IPS-18c (cell line): ENCODE data around the gene SPINT2.
"Not testable (repeated sequence)": the region's sequence is repeated elsewhere in the genome, so short reads cannot be mapped to it uniquely, and the experiment has no call there.

Experiments used
- H3K4me3 ChIP-seq: 2 replicates; pipeline ENCODE4 v1.7.0; 2013; ENCODE audit warnings: low read depth, mild to moderate bottlenecking, low read length, moderate library complexity; ENCODE audit not compliant: insufficient read depth
- H3K9me3 ChIP-seq: one replicate; pipeline ENCODE4 v1.6.1; 2013; ENCODE audit warnings: mild to moderate bottlenecking, low read length, moderate library complexity; ENCODE audit not compliant: control insufficient read depth, insufficient read depth

SPINT2 gene

DNA sequence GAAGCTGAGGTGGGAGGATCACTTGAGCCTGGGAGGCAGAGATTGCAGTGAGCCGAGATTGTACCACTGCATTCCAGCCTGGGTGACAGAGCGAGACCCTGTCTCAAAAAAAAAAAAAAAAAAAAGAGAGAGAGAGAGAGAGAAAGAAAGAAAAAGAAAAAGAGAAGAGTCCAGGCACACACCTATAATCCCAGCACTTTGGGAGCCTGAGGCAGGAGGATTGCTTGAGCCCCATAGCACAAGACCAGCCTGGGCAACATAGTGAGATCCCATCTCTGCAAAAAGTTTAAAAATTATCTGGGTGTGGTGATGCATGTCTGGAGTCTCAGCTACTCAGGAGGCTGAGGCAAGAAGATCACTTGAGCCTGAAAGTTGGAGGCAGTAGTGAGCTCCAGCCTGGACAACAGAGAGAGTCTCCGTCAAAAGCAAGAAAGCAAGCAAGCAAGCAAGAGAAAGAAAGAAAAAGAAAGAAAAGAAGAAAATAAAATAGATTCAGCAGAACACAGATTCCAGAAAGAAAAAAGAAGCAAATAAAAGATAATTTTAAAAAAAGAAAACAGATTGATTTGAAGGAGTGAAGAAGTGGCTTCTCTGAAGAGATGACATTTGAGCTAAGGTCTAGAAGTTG lies 33.8 kb upstream of the SPINT2 start:
- not testable (repeated sequence) for H3K9me3 ChIP-seq, H3K4me3 ChIP-seq

DNA sequence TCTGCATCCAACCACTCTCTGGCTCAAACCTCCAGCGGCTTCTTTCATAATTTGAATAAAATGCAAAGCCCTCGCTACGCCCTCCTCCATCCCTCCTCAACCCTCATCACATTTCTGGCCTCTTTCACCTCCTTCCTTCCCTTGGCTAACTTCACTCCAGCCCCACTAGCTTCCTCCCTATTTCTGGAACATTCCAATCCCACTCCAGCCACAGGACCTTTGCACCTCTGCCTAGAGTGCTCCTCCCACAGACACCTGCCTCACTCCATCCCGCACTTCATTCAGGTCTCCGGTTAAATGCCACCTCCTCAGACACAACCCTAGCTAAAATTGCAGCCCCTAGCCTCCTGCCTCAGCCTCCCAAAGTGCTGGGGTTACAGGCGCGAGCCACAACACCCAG lies 32.5 kb upstream of the SPINT2 start:
- H3K4me3 ChIP-seq = no peak overlapping the region
- H3K9me3 ChIP-seq = no peaks in the 10 kb centered on the region

DNA sequence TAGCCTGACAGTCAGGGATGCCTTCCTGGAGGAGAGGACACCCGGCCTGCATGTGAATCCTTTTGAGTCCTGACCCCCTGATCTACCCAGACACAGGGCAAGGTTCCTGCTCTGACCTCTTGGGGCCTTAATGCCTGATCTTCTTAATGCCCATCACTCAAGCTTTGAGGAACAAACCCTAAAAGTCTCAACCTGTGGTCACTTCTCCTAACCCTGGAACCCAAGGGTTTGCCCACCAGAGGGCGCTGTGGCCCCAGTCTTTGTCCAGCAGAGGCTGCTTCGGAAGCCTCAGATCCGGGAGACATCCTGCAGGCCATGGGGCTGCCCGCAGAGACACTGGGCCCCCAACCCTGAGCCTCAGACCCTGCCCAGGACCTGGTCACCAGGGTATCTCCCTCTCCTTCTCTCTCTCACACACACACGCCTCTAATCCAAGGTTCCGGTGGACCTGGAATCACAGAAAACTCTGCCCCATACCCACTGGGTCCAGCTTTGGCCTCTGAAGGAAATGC lies 30.6 kb upstream of the SPINT2 start:
- no peaks in the 10 kb centered on the region for H3K9me3 ChIP-seq

GRCh38 chr19:38234615-38235014 lies 29.8 kb upstream of the SPINT2 start:
- Histone ChIP-seq H3K4me3 (no peak overlapping the region), H3K9me3 (no peaks in the 10 kb centered on the region)

More for the DNA sequence above, 30.6 kb upstream of the SPINT2 start:
- no peak overlapping the region for H3K4me3 ChIP-seq

DNA sequence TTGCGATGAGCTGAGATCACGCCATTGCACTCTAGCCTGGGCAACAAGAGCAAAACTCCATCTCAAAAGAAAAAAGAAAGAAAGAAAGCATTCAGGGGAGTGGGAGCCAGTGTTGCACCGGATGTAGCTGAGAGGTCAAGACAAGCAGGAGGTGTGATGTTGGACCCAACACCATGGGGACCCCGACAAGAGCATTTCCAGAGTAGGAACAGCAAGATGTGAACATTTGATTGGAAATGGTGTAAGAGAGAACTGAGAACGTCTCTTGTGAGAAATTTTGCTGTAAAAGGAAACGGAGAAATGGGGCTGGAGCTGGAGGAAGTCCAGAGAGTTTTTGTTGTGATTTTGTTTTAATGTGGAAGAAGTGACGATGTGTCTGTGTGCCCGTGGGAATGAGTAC lies 24.6 kb upstream of the SPINT2 start:
- H3K9me3 ChIP-seq = no peaks in the 10 kb centered on the region
- H3K4me3 ChIP-seq = no peak overlapping the region

- no peaks in the 10 kb centered on the region for H3K9me3 ChIP-seq
- H3K4me3 ChIP-seq = no peak overlapping the region
Observed at GRCh38 chr19:38243279-38243673, 21.1 kb upstream of the SPINT2 start.

DNA sequence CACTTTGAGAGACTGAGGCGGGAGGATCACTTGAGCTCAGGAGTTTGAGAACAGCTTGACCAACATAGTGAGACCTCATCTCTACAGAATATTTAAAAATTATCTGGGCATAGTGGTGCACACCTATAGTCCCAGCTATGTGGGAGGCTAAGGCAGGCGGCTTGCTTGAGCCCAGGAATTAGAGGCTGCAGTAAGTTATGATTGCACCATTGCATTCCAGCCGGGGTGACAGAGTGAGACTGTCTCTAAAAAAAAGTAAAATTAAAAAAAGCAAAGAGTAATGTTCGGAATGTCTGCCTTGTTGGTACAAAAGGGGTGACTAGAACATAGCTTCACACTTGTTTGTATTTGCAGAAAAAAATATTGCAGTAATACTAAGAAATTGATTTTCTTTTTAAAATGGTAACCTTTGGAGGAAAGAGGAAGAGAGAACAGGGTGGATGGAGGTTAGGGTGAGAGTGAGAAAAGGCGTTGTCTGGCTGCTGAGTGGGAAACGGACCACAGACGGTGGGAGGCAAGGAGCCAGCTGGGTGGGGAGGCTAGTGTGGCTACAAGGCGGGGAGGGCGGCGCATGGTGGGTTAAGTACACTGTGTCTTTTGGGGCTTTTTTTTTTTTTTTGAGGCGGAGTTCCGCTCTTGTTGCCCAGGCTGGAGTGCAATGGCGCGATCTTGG lies 18.4 kb upstream of the SPINT2 start:
- H3K4me3 ChIP-seq = no peak overlapping the region
- H3K9me3 ChIP-seq = peaks cover 4% of the 10 kb centered on the region

DNA sequence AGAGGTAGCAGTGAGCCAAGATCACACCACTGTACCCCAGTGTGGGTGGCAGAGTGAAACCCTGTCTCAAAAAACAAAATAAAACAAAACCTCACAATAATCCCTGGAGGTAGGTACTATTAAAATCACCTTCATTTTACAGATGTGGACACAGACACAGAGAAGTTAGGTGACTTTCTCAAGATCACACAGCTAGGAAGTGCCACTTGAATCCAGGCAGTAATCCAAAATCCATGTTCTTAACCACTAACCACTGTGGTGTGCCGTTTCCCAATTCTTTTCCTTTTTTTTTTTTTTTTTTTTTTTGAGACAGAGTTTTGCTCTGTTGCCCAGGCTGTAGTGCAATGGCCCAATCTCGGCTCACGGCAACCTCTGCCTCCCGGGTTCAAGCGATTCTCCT lies 17.2 kb upstream of the SPINT2 start:
- Histone ChIP-seq H3K4me3 (no peak overlapping the region), H3K9me3 (peaks cover 4% of the 10 kb centered on the region)

DNA sequence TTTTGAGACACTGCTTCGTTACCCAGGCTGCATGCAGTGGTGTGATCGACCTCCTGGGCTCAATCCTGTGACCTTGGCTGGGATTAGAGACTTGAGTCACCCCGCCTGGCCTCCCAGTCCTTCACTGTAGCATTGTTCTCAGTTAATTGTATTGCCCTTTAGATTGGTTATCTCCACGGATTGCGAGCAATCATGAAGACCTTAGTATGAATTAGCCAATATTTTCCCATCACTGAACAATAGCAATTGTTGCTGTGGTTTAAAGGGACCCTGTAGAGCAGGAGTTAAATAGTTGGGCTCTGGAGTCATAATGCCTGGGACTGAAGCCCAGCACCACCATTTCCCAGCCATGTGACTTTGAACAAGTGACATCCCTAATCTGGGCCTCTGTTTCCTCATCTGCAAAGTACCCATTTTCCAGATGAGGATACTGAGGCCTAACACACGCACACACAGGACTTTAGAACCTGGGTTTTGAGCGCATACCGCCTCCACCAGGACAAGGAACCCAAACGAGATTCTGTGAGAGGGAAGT lies 16.6 kb upstream of the SPINT2 start:
- Histone ChIP-seq H3K4me3 (no peak overlapping the region), H3K9me3 (peaks cover 4% of the 10 kb centered on the region)

GRCh38 chr19:38248421-38248820 lies 16.0 kb upstream of the SPINT2 start:
- peaks cover 4% of the 10 kb centered on the region for H3K9me3 ChIP-seq
- no peak overlapping the region for H3K4me3 ChIP-seq

- Histone ChIP-seq H3K9me3 (peaks cover 4% of the 10 kb centered on the region), H3K4me3 (no peak overlapping the region; the same call in 1 of the 2 replicates)
Observed at GRCh38 chr19:38250428-38250820, 13.9 kb upstream of the SPINT2 start.

- Histone ChIP-seq H3K9me3 (peaks cover 4% of the 10 kb centered on the region), H3K4me3 (no peak overlapping the region; the same call in 1 of the 2 replicates)
Observed at GRCh38 chr19:38250821-38251563, 13.4 kb upstream of the SPINT2 start.

DNA sequence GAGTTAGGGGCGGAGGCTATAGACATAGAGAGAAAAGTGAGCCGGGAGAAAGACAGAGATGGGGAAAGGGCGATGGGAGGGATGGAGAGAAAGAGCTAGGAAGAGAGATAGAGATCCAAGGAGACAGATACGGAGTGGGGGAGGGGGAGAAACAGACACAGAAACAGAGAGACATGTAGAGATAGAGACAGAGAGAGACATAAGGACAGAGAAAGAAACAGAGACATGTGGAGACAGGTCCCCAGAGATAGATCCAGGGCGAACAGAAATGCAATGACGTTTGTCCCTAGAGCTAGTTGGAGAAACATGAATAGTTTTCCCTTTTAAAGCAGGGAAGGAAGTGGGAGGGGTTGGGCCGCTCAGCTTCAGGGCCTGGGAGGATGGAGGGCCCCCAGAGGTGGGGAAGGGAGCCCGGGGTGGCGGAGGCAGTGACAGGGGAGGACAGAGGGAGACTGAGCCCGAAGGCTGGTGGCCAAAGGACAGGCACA lies 12.8 kb upstream of the SPINT2 start:
- H3K4me3 ChIP-seq = 0 out of 2 replicates have a peak overlapping the region, but pooled peaks have one; percentile 5

DNA sequence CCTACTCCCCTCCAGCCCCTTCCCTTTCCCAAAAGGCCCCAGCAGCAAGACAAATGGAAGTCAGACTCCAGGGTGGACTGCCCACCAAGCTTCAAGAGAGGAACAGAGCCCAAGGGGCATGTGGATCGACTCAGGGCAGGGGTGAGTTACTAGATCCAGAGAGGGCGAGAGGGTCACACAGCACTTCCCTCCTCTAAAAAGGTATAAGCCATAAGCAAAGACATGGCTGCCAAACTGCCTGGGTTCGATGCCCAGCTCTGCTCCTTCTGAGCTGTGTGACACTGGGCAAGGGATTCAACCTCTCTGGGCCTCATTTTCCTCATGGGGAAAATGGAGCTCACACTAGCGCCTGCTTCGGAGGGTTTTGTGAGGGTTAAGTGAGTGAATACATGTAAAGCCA lies 12.0 kb upstream of the SPINT2 start:
- H3K9me3 ChIP-seq = peaks cover 4% of the 10 kb centered on the region
- no peak overlapping the region for H3K4me3 ChIP-seq

More for the DNA sequence above, 12.8 kb upstream of the SPINT2 start:
- H3K9me3 ChIP-seq = peaks cover 4% of the 10 kb centered on the region

DNA sequence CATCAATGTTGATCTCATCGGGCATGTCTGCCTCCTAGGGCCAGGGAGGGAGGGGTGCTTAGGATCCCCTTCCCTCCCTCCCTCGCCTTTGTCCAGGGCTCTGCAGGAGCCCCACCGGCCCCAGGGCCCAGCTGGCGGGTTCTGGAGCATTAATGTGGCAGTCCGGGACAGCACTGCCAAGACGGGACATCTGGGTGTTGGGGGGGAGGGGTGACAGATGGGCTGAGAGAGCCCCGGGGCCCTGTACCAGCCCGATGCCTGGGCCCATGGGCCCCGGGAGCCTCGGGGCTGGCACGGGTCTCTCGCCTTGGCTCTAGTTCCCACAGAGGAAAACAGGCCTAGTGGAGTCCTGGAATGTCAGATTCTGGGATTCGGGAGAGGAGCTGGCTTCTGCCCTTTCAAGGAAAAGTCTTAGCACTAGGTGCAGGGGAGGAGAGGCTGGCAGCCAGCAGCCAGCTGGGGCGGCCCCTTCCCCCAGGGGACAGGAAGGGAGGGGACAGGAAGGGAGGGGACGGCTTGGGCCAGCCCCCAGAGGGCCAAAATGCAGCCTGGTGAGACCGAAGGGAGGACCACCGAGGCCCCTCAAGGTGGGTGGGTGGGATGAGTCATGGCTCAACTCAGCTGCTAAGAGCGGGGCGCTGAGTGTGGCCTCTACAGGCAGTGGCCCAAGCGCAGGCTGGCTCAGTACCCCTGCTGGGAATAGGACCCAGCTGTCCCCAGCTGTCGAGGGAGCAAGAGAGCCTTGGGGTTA lies 11.3 kb upstream of the SPINT2 start:
- Histone ChIP-seq H3K9me3 (peaks cover 4% of the 10 kb centered on the region), H3K4me3 (0 out of 2 replicates have a peak overlapping the region, but pooled peaks have one; percentile 11)

DNA sequence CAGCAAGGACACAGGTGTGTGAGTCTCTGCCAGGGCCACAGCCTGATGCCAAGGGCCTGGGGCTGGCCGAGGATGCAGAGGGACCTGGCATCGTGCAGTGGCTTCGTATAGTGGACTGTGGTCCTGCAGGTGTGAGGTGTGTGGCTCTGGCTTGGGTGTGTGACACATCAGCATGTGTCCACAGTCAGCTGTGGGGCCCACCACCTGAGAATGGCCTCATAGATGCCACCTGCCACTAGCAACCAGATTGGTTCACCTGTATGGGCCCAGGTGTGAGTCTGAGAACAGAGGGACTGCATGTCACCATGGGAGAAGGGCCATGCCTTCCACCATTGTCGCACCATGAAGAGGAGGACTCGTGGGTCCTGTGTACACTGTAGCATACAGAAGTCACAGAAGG lies 10.6 kb upstream of the SPINT2 start:
- no peak overlapping the region for H3K4me3 ChIP-seq
- peaks cover 4% of the 10 kb centered on the region for H3K9me3 ChIP-seq
